ENCODE measurements around the gene TMC3.
"Not testable (repeated sequence)": the region's sequence is repeated elsewhere in the genome, so short reads cannot be mapped to it uniquely, and the experiment has no call there.

The TMC3 gene

GRCh38 chr15:81346611-81347010, 27.4 kb downstream of the TMC3 start:
- DNase-seq (ENCODE audit: low read depth, low spot score): no peak

GRCh38 chr15:81343371-81343770, 30.6 kb downstream of the TMC3 start:
- DNase-seq (ENCODE audit: low read depth, low spot score): no peak

- DNase-seq (ENCODE audit: low read depth, low spot score): no peak
Observed at GRCh38 chr15:81341351-81341750, 32.7 kb downstream of the TMC3 start.

DNA sequence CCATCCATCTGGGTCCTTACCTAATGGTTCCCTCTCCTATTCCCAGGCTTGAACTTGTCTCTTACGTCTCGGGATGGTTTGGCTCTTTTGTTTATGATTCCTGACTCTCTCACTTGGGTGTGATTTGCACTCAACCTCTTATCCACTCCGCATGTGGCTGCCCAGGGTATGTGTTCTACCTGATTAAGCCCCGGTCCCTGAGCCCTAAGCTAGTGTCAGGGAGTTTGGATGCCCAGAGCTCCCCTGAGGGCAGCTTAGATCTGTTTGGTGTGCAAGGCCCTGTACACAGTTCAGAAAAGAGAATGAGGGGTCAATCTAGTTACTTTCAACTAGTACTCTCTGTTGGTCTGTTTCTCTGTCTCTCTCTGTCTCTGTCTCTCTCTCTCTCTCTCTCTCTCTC, 34.2 kb downstream of the TMC3 start:
- no peak for DNase-seq (ENCODE audit: low read depth, low spot score)

- no peak for DNase-seq (ENCODE audit: low read depth, low spot score)
Observed at GRCh38 chr15:81339321-81339720, 34.7 kb downstream of the TMC3 start.

DNA sequence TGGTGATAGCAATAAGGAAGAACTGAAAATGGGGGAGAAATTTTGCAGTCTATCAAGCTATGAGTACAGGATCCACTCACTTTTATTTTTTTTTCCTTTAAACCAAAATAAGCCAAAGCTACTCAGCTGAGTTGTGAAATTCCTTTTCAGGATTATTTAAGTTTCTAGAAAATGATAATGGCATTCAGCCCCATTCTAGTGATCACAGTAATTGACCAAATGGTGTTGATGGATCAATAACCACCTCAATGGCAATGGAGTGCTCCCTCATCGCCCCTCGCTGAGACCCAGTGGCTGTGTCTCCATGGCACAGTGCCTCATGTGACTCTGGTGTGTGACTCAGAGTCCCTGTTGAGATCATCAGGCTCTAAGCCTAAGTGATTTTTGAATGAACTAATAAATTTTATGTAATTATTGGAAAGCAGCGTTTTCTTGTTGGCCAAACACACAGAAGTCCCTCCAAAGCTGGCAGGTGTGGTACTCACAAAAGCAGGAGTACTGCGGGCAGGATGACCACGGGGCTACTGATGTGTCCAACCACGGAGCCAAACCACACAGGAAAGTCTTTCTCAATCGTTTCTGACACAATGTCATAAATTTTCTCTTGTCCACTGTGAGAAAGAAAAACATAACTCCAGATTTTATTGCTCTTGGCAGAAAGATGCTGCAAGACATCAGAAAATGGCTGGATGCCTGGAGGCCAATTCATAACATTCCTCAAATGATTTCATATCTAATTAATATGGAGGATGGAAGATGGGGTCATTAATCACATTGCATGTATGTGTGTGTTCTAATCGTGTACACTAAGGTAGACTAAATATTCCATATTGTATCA, 35.6 kb downstream of the TMC3 start:
- DNase-seq (ENCODE audit: low read depth, low spot score): no peak

GRCh38 chr15:81337713-81338157, 36.3 kb downstream of the TMC3 start:
- DNase-seq (ENCODE audit: low read depth, low spot score): no peak

DNA sequence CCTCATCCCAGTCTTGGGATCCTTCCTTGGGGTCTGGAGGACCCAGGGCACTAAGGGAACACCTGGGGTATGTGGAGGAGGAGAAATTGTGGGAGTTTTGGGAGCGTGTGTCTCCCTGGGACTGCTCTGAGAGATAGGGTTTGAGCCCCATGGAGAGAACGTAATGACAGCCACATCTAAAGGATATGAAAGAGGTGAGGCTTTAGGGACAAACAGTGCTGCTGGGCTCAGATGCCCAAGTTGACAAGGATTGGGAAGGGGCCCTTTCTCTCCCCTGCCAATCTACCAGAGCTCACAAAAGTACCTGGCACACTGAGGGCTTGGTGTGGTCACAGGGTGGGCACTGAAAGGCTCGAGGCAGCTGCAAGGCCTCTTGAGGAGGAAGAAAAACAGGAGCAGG, 36.8 kb downstream of the TMC3 start:
- no peak for DNase-seq (ENCODE audit: low read depth, low spot score)

DNA sequence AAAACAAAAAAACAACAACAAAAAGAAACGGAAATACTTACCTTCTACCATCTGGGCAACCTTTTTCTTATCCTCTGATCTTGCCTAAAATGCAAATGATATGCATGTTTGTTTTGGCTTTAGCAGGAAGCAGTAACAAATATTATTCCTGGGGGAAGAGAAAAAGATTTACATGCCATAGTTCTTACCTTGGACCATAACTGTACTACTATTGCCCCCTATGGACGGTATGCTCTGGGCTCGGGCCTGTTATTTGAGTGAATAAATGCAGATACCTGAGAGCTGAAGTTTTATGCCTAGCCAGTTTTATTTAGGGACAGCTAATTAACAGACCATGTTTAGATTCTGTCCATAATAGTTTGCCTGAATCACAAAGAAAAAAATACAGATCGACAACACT, 37.4 kb downstream of the TMC3 start:
- DNase-seq (ENCODE audit: low read depth, low spot score): no peak

GRCh38 chr15:81335631-81336030, 38.4 kb downstream of the TMC3 start:
- no peak for DNase-seq (ENCODE audit: low read depth, low spot score)

GRCh38 chr15:81334768-81335435, 39.1 kb downstream of the TMC3 start:
- DNase-seq (ENCODE audit: low read depth, low spot score): no peak

DNA sequence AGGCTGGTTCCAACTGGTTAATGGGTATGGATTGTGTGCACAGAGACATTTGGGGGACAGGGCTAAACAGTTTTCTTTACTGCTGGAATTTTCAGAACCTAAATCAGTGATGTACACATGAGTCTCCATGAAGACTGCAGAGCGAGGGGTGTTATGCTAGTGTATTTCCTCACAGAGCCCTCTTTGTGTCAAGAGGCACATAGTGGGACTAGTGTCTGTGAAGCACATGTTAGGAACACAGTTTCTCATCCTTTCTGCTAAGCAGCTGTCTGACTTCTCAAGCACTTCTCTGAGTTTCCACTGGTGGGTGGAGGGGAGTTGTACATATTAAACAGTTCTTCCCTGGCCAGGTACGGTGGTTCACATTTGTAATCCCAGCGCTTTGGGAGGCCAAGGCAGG, 40.6 kb downstream of the TMC3 start:
- no peak for DNase-seq (ENCODE audit: low read depth, low spot score)

DNA sequence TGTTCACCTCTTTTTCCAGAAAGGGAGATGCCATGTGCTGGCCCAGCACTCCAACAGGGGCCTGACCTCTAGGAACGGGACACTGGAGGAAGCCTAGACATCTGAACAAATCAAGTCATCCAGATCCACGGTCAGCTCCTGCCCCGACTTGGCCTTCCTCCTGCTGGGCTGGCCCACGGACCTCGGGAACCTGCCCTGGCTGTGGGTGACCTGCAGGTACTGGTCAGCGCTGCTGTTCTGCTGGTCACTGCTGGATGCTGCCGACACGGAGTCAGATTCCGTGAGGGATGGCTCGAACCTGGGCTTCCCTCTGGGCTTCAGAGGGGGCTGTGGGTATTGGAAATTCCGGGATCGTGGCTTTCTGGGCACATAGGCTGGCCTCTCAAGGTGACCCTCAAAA, 41.7 kb downstream of the TMC3 start:
- no peak for DNase-seq (ENCODE audit: low read depth, low spot score)

DNA sequence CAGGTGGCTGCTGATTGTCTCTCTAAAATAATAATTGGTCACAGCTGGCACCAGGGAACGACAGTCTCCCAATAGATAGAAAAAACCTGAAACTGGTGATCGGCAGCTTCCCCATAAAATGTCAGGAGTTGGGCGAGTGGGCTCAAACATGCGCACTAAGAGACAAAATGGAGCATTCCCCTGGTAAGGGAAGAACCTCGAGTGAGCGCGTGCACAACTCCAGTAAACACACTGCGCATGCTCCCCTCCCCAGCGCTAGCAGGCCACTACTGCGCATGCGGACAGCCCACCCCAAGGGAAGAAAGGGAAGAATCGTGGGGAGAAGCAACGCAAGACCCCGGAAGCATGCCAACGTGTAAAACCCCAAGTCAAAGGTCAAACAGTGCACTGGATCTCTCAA, 42.4 kb downstream of the TMC3 start:
- DNase-seq (ENCODE audit: low read depth, low spot score): no peak

GRCh38 chr15:81331141-81331540, 42.9 kb downstream of the TMC3 start:
- DNase-seq (ENCODE audit: low read depth, low spot score): not testable (repeated sequence)

GRCh38 chr15:81330366-81331090, 43.5 kb downstream of the TMC3 start:
- DNase-seq (ENCODE audit: low read depth, low spot score): no peak

DNA sequence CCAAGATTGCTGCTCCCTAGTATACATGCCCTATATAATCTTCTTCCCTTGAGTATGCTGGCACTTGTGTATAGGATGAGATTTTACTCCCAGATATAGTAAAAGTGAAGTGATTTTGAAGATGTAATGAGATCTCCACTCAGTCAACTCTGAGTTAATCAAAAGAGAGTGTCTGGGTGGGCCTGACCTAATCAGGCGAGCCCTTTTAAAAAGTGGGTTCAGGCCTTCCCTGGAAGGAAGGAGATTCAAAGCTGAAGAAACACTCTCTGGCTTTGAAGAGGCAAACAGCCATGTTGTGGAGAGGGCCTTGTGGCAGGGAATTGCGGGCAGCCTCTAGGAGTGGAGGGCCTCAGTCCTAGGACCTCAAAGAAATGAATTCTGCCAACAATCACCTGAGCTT, 44.6 kb downstream of the TMC3 start:
- DNase-seq (ENCODE audit: low read depth, low spot score): no peak

GRCh38 chr15:81327516-81327915, 46.5 kb downstream of the TMC3 start:
- DNase-seq (ENCODE audit: low read depth, low spot score): no peak

- no peak for DNase-seq (ENCODE audit: low read depth, low spot score)
Observed at GRCh38 chr15:81326466-81327212, 47.4 kb downstream of the TMC3 start.

GRCh38 chr15:81323944-81324881, 49.8 kb downstream of the TMC3 start, which contains the start of gene STARD5:
Gene STARD5, minus strand, starts transcription at chr15:81324141. Its CDS starts 42 bp downstream, at chr15:81324099.
- DNase-seq (ENCODE audit: low read depth, low spot score): peak; percentile 85

DNA sequence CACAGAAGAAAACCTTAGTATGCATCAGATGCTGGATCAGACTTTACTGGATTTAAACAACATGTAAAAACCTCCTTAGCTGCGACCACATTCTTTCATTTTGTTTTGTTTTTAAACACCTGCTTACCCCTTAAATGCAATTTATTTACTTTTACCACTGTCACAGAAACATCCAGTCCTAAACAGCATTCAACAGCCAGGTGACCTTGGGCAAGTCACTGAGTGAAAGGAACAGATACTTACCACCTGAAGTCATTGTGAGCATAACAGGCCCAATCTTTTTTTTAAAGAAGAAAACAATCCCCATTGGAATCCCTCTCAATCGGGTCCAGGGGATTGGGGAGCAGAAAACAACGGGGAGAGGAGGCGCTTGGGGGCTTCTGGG, 50.5 kb downstream of the TMC3 start:
- DNase-seq (ENCODE audit: low read depth, low spot score): no peak
